ENCODE measurements around the gene SUPT5H.

Gene SUPT5H

DNA sequence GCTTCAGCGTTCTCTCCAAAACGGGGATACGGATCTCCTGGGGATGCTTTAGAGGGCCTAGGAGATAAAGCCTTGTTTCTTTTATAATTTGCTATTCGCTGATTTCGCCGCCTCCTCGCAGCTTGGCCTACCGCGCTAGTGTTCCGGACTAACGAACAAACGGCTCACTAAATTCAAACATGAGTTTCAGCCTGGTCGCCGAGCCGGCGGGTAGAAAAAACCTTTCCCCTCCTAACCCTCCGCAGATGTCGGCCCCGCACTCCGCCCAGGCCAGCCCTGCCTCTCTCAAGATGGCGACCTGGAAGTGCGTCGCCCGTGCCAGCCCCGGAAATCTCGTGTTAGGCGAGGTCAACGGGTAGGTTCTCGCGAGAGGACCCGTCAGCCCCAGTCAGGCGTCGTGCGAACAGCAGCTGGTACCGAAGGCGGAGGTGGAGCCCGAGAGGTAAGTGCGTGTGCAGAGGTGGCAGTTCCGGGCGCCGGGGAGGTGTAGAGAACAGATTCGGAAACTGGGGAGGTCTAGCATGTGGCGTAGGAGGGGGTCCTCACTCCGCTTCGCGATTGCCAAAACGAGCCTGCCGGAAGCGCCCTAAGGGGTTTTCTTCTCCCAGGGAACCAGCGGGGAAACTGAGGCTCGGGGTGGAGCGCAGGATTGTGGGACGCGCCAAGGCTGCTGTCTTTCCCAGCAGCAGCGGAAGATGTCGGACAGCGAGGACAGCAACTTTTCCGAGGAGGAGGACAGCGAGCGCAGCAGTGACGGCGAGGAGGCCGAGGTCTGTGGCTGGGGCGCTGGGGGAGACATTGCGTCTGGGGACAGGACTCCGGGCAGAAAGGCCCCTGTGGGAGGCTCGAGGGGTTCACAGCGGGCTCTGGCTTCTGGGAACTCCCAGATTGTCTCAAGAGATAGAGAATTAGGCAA lies at the start of gene SUPT5H:
Gene SUPT5H, plus strand, starts transcription at position 387 of the 916 bp plus-strand sequence. Its CDS starts 309 bp downstream, at position 696.
- DNase-seq: peak; percentile 99

- peak; percentile 94 for DNase-seq
Observed at GRCh38 chr19:39397360-39398296, 47.8 kb upstream of the SUPT5H start.

GRCh38 chr19:39398297-39398864 lies 47.0 kb upstream of the SUPT5H start:
- peak; percentile 91 for DNase-seq

DNA sequence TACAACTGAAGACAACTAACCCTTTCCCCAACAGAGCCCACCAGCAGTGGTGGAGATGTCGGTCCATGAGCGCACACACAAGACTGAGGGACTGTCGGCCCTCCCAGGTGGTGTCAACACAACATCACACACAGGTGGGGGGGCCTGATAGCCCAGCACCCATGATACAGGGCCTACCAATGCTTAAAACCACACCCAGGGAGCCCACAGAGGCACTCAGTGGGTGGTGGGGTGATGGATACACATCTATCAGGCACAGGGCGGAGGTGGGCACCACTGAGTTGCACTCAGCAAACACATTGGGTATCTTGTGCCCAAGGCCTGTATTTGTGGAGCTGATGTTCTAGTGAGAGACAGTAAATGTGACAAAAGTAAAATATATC lies 45.7 kb upstream of the SUPT5H start:
- DNase-seq: peak; percentile 42

DNA sequence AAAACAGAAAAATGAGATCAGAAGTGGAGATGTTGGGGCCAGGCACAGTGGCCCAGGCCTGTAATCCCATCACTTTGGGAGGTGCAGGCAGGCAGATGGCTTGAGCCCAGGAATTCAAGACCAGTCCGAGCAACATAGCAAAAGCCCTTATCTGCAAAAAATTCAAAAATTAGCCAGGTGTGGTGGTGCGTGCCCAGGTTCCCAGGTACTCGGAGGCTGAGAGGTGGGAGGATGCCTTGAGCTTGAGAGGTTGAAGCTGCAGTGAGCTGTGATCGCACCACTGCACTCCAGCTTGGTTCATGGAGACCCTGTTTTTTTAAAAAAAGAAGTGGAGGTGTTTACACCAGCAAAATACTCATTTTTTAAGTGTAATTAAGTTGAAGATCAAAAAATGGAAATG lies 45.3 kb upstream of the SUPT5H start:
- DNase-seq: no peak

GRCh38 chr19:39401070-39401548 lies 44.3 kb upstream of the SUPT5H start:
- DNase-seq: no peak

GRCh38 chr19:39401549-39402345 lies 43.6 kb upstream of the SUPT5H start:
- DNase-seq: peak; percentile 89

DNA sequence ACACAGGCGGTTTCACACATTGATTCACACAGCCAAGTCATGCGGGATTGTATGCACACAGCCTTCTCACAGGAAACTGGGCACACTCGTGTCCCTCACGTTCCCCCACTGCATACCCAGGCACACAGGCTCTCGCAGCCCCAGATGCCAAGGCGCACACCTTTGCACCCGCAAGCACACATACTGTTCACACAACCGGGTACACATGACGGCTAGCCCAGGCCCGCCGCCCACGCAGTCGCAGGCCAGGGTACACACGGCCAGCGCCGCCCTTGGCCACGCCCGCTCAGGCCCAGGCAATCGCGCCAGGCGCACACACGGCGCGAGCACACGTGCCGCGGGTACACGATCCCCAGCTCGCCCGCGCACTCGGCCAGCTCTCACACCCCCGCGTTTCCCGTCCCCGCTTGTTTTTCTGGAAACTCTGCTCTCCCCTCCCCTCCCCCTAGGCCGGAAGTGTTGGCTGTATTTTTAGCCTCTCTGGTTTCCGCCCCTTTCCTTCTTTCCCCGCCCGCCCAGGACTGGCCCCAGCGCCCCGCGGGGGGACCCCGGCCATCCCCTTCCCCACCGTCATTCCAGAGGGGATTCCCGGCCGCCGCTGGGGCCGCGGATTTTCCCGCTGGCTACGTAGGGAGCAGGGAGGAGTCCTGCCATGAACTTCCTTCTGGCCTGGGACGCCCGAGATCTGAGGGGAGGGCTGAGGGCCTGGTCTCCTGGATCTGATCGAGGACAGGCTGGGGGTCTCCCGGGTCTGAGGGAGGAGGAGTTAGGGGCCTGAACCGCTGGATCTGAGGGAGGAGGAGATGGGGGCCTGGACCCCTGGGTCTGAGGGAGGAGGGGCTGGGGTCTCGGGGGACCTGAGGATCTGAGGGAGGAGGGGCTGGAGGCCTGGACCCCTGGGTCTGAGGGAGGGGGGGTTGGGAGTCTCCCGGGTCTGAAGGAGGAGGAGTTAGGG lies 42.8 kb upstream of the SUPT5H start:
- DNase-seq: peak; percentile 90

DNA sequence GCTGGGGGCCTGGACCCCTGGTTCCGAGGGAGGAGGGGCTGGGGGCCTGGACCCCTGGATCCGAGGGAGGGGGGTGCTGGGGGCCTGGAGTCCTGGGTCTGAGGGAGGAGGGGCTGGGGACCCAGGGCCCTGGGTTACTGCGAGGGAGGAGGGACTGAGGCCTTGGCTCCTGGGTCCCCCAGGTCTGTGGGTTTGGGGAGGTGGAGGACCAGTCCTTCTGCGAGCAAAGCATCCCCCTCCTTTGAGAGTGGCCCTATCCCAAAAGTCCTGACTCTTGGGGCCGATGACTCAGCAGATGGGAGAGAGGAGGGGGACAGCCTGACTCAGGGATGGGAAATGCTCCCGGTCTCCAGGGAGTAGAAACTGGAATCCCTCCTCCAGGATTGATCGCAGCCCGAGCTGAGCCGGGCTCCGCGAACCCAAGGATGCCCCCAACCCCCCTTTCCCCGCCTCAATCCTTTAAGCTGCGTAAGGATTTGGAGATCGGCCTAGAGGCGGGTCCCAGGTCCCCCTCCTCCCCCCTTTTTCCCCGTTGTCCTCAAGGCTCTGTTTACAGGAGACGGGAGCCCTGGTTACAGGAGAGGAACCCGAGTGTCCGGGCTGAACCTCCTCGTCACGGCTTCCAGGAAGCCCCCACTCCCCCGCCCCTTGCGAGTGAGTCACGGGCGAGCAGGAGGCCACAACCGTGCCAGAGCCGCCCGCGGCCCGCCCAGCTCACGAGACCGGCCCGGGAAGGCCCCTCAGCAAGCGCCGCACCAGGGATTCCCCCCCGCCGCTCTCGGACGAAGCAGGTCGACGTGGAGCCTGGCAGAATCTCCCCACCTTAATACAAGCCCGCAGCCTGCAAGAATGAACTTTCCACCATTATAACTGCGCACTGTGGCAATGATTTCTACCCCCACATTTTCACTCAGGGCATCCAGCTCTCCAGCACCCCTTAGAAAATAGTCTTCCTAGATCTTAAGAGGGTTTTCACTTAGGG lies 41.8 kb upstream of the SUPT5H start:
- DNase-seq: peak; percentile 91

DNA sequence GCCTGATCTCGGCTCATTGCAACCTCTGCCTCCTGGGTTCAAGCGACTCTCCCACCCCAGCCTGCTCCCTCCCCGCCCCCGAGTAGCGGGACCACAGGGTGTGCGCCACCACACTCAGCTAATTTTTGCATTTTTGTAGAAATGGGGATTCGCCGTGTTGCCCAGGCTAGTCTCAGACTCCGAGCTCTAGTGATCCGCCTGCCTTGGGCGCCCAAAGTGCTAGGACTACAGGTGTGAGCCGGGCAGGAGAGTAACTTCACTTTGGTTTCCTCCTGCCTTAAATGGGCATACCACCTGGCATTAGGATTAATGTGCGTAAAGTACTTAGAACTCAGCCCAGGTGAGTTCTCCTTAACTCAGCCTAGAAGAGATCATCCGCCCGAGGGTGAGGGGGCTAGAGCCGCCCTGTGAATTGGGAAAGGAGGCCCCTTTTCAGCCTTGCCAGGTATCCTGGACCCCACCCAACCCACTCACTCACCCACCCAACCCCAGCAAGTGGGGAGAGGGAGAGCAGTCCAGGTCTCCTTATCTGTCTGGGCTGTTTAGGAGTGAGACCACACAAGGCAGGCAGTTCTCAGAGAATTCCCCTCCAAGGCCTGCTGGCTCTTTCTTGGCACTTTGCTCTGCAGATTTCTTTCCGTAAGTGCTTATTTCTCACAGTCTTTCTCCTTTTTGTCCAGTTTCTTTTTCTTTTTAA lies 40.0 kb upstream of the SUPT5H start:
- peak; percentile 41 for DNase-seq

DNA sequence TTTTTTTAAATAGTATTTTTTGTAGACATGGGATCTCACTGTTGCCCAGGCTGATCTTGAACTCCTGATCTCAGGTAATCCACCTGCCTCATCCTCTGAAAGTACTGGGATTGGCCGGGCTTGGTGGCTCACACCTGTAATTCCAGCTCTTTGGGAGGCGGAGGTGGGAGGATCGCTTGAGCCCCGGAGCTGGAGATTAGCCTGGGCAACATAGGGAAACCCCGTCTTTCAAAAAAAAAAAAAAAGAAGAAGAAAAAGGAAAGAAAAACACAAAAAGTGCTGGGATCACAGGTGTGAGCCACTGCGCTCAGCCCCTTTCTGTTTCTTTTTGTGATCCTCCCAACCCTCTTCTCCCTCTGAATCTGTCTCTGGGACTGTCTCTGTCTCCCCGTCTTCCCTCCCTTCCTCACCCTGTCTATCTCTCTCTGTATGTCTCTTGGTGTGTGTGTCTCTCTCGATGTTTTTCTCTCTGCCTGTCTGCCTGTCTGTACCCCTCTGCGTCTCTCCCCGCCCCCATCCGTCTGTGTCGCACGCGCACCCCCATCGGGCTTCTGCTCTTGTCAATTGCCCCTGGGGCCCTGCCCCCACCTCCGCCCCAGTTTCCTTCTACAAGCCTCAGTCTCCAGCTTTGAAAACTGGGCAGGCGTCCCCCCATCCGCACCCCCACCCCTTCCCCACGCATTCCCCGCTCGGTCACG lies 39.3 kb upstream of the SUPT5H start:
- peak; percentile 87 for DNase-seq

DNA sequence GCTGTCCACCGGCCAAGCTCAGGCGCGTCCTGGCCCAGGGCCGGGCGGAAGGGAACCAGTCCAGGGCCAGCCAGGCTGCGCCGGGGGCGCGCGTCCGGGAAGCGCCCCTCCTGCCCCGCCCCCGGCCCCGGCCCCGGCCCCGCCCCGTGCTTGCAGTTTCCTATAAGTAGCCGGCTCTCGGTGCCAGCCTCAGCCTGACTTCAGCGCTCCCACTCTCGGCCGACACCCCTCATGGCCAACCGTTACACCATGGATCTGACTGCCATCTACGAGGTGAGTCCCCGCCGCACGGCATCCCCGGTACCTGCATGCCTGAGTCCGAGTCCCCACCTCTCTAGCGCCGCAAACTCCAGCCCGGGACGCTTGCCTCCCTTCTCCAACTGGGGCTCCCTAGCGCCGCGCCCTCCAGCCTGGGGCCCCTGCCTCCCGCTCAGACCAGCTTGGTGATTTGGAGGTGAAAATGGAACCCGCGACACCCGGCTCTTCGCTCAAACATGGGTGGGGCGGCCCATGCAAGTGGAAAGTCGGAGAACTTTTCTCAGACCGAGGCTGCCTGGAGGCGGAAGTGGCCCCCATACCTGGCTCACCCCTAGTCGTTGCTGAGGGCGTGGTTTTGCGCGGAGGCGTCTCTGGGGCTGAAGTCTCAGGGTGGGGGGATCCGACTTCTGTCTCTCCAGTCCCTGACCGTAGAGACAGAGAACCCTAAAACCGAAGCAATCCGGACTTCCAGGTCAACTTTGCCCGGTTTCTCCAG lies 38.5 kb upstream of the SUPT5H start, which contains the start of gene ZFP36:
Gene ZFP36, plus strand, starts transcription at position 192 of the 754 bp plus-strand sequence. Its CDS starts 58 bp downstream, at position 250.
- DNase-seq: peak; percentile 90

DNA sequence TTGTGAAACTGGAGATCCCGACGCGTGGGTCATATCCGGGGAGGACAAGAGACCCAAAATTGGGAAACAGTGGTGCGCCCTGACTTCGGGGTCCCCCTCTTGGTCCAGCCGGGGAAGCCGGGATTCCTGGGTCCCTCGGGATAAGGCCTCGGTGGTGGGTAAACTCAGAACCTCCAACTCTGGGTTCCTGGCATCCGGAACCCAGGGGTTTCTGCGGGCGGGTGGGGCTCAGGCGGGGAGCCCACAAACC lies 38.0 kb upstream of the SUPT5H start:
- DNase-seq: no peak

- DNase-seq: peak; percentile 83
Observed at GRCh38 chr19:39407660-39408391, 37.6 kb upstream of the SUPT5H start.

DNA sequence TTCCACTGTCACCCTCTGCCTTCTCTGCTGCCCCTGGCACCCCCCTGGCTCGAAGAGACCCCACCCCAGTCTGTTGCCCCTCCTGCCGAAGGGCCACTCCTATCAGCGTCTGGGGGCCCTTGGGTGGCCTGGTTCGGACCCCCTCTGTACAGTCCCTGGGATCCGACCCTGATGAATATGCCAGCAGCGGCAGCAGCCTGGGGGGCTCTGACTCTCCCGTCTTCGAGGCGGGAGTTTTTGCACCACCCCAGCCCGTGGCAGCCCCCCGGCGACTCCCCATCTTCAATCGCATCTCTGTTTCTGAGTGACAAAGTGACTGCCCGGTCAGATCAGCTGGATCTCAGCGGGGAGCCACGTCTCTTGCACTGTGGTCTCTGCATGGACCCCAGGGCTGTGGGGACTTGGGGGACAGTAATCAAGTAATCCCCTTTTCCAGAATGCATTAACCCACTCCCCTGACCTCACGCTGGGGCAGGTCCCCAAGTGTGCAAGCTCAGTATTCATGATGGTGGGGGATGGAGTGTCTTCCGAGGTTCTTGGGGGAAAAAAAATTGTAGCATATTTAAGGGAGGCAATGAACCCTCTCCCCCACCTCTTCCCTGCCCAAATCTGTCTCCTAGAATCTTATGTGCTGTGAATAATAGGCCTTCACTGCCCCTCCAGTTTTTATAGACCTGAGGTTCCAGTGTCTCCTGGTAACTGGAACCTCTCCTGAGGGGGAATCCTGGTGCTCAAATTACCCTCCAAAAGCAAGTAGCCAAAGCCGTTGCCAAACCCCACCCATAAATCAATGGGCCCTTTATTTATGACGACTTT lies 36.8 kb upstream of the SUPT5H start:
- DNase-seq: no peak
